Kidney (tissue), 14 donors: ENCODE measurements around the gene PAK1. TPM values are rescaled to one million over a fixed set of nuclear protein-coding genes. Genes with fewer than 3 reads are reported as not detected.

ENCODE experiments used
- DNase-seq, 5 donors: peaks; one replicate each; pipeline ENCODE4 v3.0.0-alpha.2; 2013 to 2020
- FAIRE-seq: peaks from 2 replicates; lab custom pipeline; 2012; peaks lifted over from hg19 to GRCh38; lab: Jason Lieb, UNC
- H3K27ac ChIP-seq, 2 donors: one replicate each; pipeline ENCODE4 v1.7.0; 2013; ENCODE audit warnings: low read depth in 2 of 2, low read length in 2 of 2, inconsistent platforms in 1 of 2
- H3K27me3 ChIP-seq: one replicate; pipeline ENCODE4 v1.7.1; 2013; ENCODE audit warnings: low read length, inconsistent platforms; ENCODE audit not compliant: control insufficient read depth, insufficient read depth
- H3K36me3 ChIP-seq, 3 donors: one replicate each; pipeline versions ENCODE4 v1.7.0 to v1.7.1; 2013; ENCODE audit warnings: low read length in 3 of 3, control low read depth in 1 of 3, inconsistent platforms in 1 of 3; ENCODE audit not compliant: insufficient read depth in 3 of 3, control insufficient read depth in 2 of 3
- H3K4me1 ChIP-seq, 3 donors: one replicate each; pipeline versions ENCODE4 v1.7.0 to v1.7.1; 2013; ENCODE audit warnings: low read length in 3 of 3, inconsistent platforms in 1 of 3, low read depth in 1 of 3; ENCODE audit not compliant: control insufficient read depth in 2 of 3, insufficient read depth in 2 of 3
- H3K4me3 ChIP-seq, 3 donors: one replicate each; pipeline versions ENCODE4 v1.7.0 to v1.8.1; 2013; ENCODE audit warnings: low read length in 3 of 3, control low read depth in 1 of 3, inconsistent platforms in 1 of 3
- H3K9ac ChIP-seq, 3 donors: one replicate each; pipeline versions ENCODE4 v1.7.0 to v1.7.1; 2013; ENCODE audit warnings: low read length in 3 of 3, control low read depth in 1 of 3, inconsistent platforms in 1 of 3
- H3K9me3 ChIP-seq, 3 donors: one replicate each; pipeline versions ENCODE4 v1.7.0 to v1.7.1; 2013; ENCODE audit warnings: low read length in 3 of 3, control low read depth in 1 of 3, inconsistent platforms in 1 of 3; ENCODE audit not compliant: control insufficient read depth in 2 of 3, insufficient read depth in 1 of 3
- CTCF ChIP-seq: IDR thresholded peaks from 3 replicates; pipeline ENCODE4 v1.5.1; 2012; ENCODE audit warnings: mild to moderate bottlenecking, moderate library complexity, borderline replicate concordance; ENCODE audit not compliant: insufficient read depth; ENCODE audit errors: extremely low read depth
- intact Hi-C: fragments of 100-400 bp; cut with DNase I; formaldehyde crosslinking; loops from one replicate; pipeline ENCODE4 v1.11.1; 2022
- polyA plus RNA-seq: library from polyadenylated mRNA; stranded (reverse); fragments of 350-450 nt; fragmentation: Illumina TruSeq; extraction: RNeasy Lipid Tissue Mini Kit (QIAGEN cat#74804); gene quantifications from one replicate; pipeline ENCODE4 v1.2.3, GENCODE V29; 2014; ENCODE audit warnings: low read depth, low replicate concordance; ENCODE audit not compliant: insufficient read depth
- total RNA-seq: library from RNA; stranded (reverse); fragmentation: NEBNext Ultra II Directional; extraction: Animal tissue kit (Norgen Biotek cat#: 25700); gene quantifications from one replicate; pipeline ENCODE4 v1.2.1, GENCODE V29; 2021
- donor health status: control.
- donor health status: control.
- donor health status: control.
- donor health status: control.
- donor health status: control.
- donor health status: DM: yes; HTN: yes; CAD: no.
- donor health status: Normal renal cell carcinoma (clear cell type).

Gene PAK1
- total and polyA plus RNA-seq, 2 donors from 2014 or later = 22.2 to 29.1 TPM

GRCh38 chr11:77359481-77359880 is 114.4 kb downstream of the PAK1 start:
- H3K9ac ChIP-seq = no peak overlapping the region
- DNase-seq (no peak), FAIRE-seq (no peak)
- H3K27me3 ChIP-seq = no peaks in the 10 kb centered on the region
- peaks cover 0 to 6% (median 3%) of the 10 kb centered on the region in 3 donors for H3K36me3 ChIP-seq
- no peaks in the 10 kb centered on the region for H3K9me3 ChIP-seq
- intact Hi-C loops = no loop called here
- no peak overlapping the region for H3K4me3 ChIP-seq
- no peak for TF ChIP-seq CTCF
- no peak overlapping the region for H3K27ac ChIP-seq
- no peaks in the 10 kb centered on the region for H3K4me1 ChIP-seq

GRCh38 chr11:77353131-77353530 is 120.8 kb downstream of the PAK1 start:
- Histone ChIP-seq H3K27me3 (no peaks in the 10 kb centered on the region), H3K9ac (no peak overlapping the region), H3K36me3 (peaks cover 0 to 3% (median 2%) of the 10 kb centered on the region in 3 donors), H3K4me1 (no peaks in the 10 kb centered on the region), H3K27ac (no peak overlapping the region), H3K9me3 (no peaks in the 10 kb centered on the region), H3K4me3 (no peak overlapping the region)
- intact Hi-C loops = no loop called here
- FAIRE-seq = no peak
- no peak for DNase-seq
- no peak for TF ChIP-seq CTCF

- intact Hi-C loops = no loop called here
- no peaks in the 10 kb centered on the region for H3K9me3 ChIP-seq
- no peak overlapping the region for H3K9ac ChIP-seq
- H3K36me3 ChIP-seq = peaks cover 0 to 3% (median 2%) of the 10 kb centered on the region in 3 donors
- no peaks in the 10 kb centered on the region for H3K4me1 ChIP-seq
- H3K27me3 ChIP-seq = no peaks in the 10 kb centered on the region
- DNase-seq (peak in 1 of 5 donors; percentile 1), FAIRE-seq (no peak)
- TF ChIP-seq CTCF = no peak
- H3K27ac ChIP-seq = no peak overlapping the region
- H3K4me3 ChIP-seq = no peak overlapping the region
Observed at GRCh38 chr11:77351281-77351886, 122.5 kb downstream of the PAK1 start.

- intact Hi-C loops = no loop called here
- no peak overlapping the region for H3K27ac ChIP-seq
- FAIRE-seq (no peak), DNase-seq (no peak)
- H3K9me3 ChIP-seq = no peaks in the 10 kb centered on the region
- no peak overlapping the region for H3K4me3 ChIP-seq
- no peak for TF ChIP-seq CTCF
- H3K9ac ChIP-seq = no peak overlapping the region
- no peaks in the 10 kb centered on the region for H3K4me1 ChIP-seq
- no peaks in the 10 kb centered on the region for H3K27me3 ChIP-seq
- peaks cover 0 to 2% (median 0%) of the 10 kb centered on the region in 3 donors for H3K36me3 ChIP-seq
Observed at GRCh38 chr11:77347948-77348347, 125.9 kb downstream of the PAK1 start.
